RWPE2 (cell line): ENCODE results near the gene MUC20.
A peak's percentile ranks its signal among the peaks of the same experiment; 100 is the strongest.

Experiments
- ATAC-seq: fragments of 200-7000 bp; cut with Tn5 transposase; 3 replicates; pipeline ENCODE4 v1.9.1; 2021; ENCODE audit warnings: low read depth
- DNase-seq: peaks from one replicate; pipeline ENCODE4 v3.0.0-alpha.2; 2020; ENCODE audit warnings: low spot score
- H3K27ac ChIP-seq: fragments of 450-650 bp; 2 replicates; pipeline ENCODE4 v1.5.1; 2017; ENCODE audit warnings: mild to moderate bottlenecking; ENCODE audit not compliant: poor library complexity, severe bottlenecking
- H3K27me3 ChIP-seq: fragments of 250-450 bp; sonication (Bioruptor Pico); 2 replicates; pipeline ENCODE4 v1.5.1; 2021; ENCODE audit warnings: mild to moderate bottlenecking, moderate library complexity; ENCODE audit not compliant: insufficient read depth, poor library complexity, severe bottlenecking
- H3K36me3 ChIP-seq: fragments of 250-450 bp; sonication (Bioruptor Pico); 2 replicates; pipeline ENCODE4 v1.5.1; 2020; ENCODE audit warnings: low read depth, mild to moderate bottlenecking, moderate library complexity
- H3K4me1 ChIP-seq: fragments of 250-450 bp; sonication (Bioruptor Pico); 2 replicates; pipeline ENCODE4 v1.5.1; 2021; ENCODE audit warnings: mild to moderate bottlenecking, moderate library complexity; ENCODE audit not compliant: insufficient read depth, poor library complexity, severe bottlenecking
- H3K4me3 ChIP-seq: fragments of 250-450 bp; sonication (Bioruptor Pico); 2 replicates; pipeline ENCODE4 v1.5.1; 2021; ENCODE audit warnings: mild to moderate bottlenecking, moderate library complexity; ENCODE audit not compliant: severe bottlenecking
- H3K9me3 ChIP-seq: fragments of 250-450 bp; sonication (Bioruptor Pico); 2 replicates; pipeline ENCODE4 v1.5.1; 2021; ENCODE audit warnings: mild to moderate bottlenecking, moderate library complexity; ENCODE audit not compliant: severe bottlenecking
- CTCF ChIP-seq: fragments of 450-650 bp; IDR thresholded peaks from one replicate; pipeline ENCODE4 v1.5.1; 2017; ENCODE audit warnings: mild to moderate bottlenecking, moderate library complexity; ENCODE audit not compliant: poor library complexity, severe bottlenecking

Gene MUC20

GRCh38 chr3:195697582-195698324, 23.0 kb upstream of the MUC20 start:
- Histone ChIP-seq H3K4me1 (no peaks in the 10 kb centered on the region), H3K27me3 (no peaks in the 10 kb centered on the region), H3K9me3 (no peaks in the 10 kb centered on the region), H3K27ac (no peak overlapping the region), H3K36me3 (0 out of 2 replicates have a peak, but pooled peaks cover 9% of the 10 kb centered on the region), H3K4me3 (no peak overlapping the region)
- no peak for DNase-seq
- ATAC-seq = peak; percentile 87
- TF ChIP-seq CTCF = no peak

GRCh38 chr3:195698325-195698646, 22.5 kb upstream of the MUC20 start:
- Histone ChIP-seq H3K4me3 (no peak overlapping the region), H3K27me3 (no peaks in the 10 kb centered on the region)
- ATAC-seq = no peak; the same call in 2 of the 3 replicates

GRCh38 chr3:195698647-195699387, 22.0 kb upstream of the MUC20 start:
- H3K4me1 ChIP-seq = no peaks in the 10 kb centered on the region
- no peak for TF ChIP-seq CTCF
- H3K36me3 ChIP-seq = 0 out of 2 replicates have a peak, but pooled peaks cover 9% of the 10 kb centered on the region
- H3K9me3 ChIP-seq = no peaks in the 10 kb centered on the region
- H3K27ac ChIP-seq = no peak overlapping the region
- no peak for ATAC-seq
- no peaks in the 10 kb centered on the region for H3K27me3 ChIP-seq
- H3K4me3 ChIP-seq = no peak overlapping the region
- no peak for DNase-seq

More at GRCh38 chr3:195698325-195698646, 22.5 kb upstream of the MUC20 start:
- Histone ChIP-seq H3K4me1 (no peaks in the 10 kb centered on the region), H3K36me3 (0 out of 2 replicates have a peak, but pooled peaks cover 9% of the 10 kb centered on the region), H3K27ac (no peak overlapping the region), H3K9me3 (no peaks in the 10 kb centered on the region)
- DNase-seq = no peak
- TF ChIP-seq CTCF = no peak

- Histone ChIP-seq H3K27ac (no peak overlapping the region), H3K27me3 (no peaks in the 10 kb centered on the region), H3K9me3 (no peaks in the 10 kb centered on the region), H3K4me3 (no peak overlapping the region), H3K36me3 (0 out of 2 replicates have a peak, but pooled peaks cover 9% of the 10 kb centered on the region), H3K4me1 (no peaks in the 10 kb centered on the region)
- no peak for TF ChIP-seq CTCF
- DNase-seq (no peak), ATAC-seq (no peak)
These were observed 21.4 kb upstream of the MUC20 start for GRCh38 chr3:195699388-195699771.
